ENCODE results near the gene LIG4. TPM values are rescaled to one million over a fixed set of nuclear protein-coding genes. Genes with fewer than 3 reads are reported as not detected.
"Not testable (repeated sequence)": the region's sequence is repeated elsewhere in the genome, so short reads cannot be mapped to it uniquely, and the experiment has no call there.

The LIG4 gene
- 10 to 100 TPM in 10 of 12 donors, 1 to 10 TPM in 1, not detected in 1; 9.0 to 18.2 (median 14.7) TPM for polyA plus RNA-seq (ENCODE audit: insufficient read length in 12 of 12)
- long read RNA-seq, donor 1, full-length matches to known transcripts: 8 of 8 reads
- long read RNA-seq, donor 1, partial matches to known transcripts: 0 of 8 reads
- long read RNA-seq, donor 1, other reads (novel, unspliced or antisense): 0 of 8 reads
- long read RNA-seq, donor 2, full-length matches to known transcripts: 5 of 5 reads
- long read RNA-seq, donor 2, partial matches to known transcripts: 0 of 5 reads
- long read RNA-seq, donor 2, other reads (novel, unspliced or antisense): 0 of 5 reads
- long read RNA-seq, donor 3, full-length matches to known transcripts: 4 of 9 reads
- long read RNA-seq, donor 3, partial matches to known transcripts: 5 of 9 reads
- long read RNA-seq, donor 3, other reads (novel, unspliced or antisense): 0 of 9 reads
- long read RNA-seq, donor 4, full-length matches to known transcripts: 1 of 1 reads
- long read RNA-seq, donor 4, partial matches to known transcripts: 0 of 1 reads
- long read RNA-seq, donor 4, other reads (novel, unspliced or antisense): 0 of 1 reads
- long read RNA-seq, donor 5, full-length matches to known transcripts: 9 of 9 reads
- long read RNA-seq, donor 5, partial matches to known transcripts: 0 of 9 reads
- long read RNA-seq, donor 5, other reads (novel, unspliced or antisense): 0 of 9 reads
- long read RNA-seq, donor 6, full-length matches to known transcripts: 2 of 2 reads
- long read RNA-seq, donor 6, partial matches to known transcripts: 0 of 2 reads
- long read RNA-seq, donor 6, other reads (novel, unspliced or antisense): 0 of 2 reads
- long read RNA-seq, donor 7: 0 reads
- long read RNA-seq, donor 8, full-length matches to known transcripts: 8 of 8 reads
- long read RNA-seq, donor 8, partial matches to known transcripts: 0 of 8 reads
- long read RNA-seq, donor 8, other reads (novel, unspliced or antisense): 0 of 8 reads
- long read RNA-seq, donor 9, full-length matches to known transcripts: 1 of 1 reads
- long read RNA-seq, donor 9, partial matches to known transcripts: 0 of 1 reads
- long read RNA-seq, donor 9, other reads (novel, unspliced or antisense): 0 of 1 reads
- long read RNA-seq, donor 10, full-length matches to known transcripts: 7 of 7 reads
- long read RNA-seq, donor 10, partial matches to known transcripts: 0 of 7 reads
- long read RNA-seq, donor 10, other reads (novel, unspliced or antisense): 0 of 7 reads
- long read RNA-seq, donor 11, full-length matches to known transcripts: 5 of 5 reads
- long read RNA-seq, donor 11, partial matches to known transcripts: 0 of 5 reads
- long read RNA-seq, donor 11, other reads (novel, unspliced or antisense): 0 of 5 reads

GRCh38 chr13:108215436-108215835, at the start of gene LIG4:
Gene LIG4, minus strand, starts transcription at chr13:108215536. Its CDS starts 4,268 bp downstream, at chr13:108211268.
- DNase-seq: peak; percentile 93

- DNase-seq: no peak
These were observed 48.5 kb upstream of the LIG4 start for GRCh38 chr13:108263621-108264355.

- no peak for DNase-seq
These were observed 41.9 kb upstream of the LIG4 start for GRCh38 chr13:108257248-108257647.

- no peak for DNase-seq
These were observed 33.8 kb upstream of the LIG4 start for GRCh38 chr13:108249150-108249549.

GRCh38 chr13:108230377-108230776, 15.0 kb upstream of the LIG4 start:
- DNase-seq: no peak

GRCh38 chr13:108227651-108228272, 12.4 kb upstream of the LIG4 start:
- DNase-seq: peak; percentile 45

GRCh38 chr13:108226184-108226583, 10.8 kb upstream of the LIG4 start:
- no peak for DNase-seq

GRCh38 chr13:108225440-108225839, 10.1 kb upstream of the LIG4 start:
- no peak for DNase-seq

GRCh38 chr13:108223687-108224503, 8.6 kb upstream of the LIG4 start:
- DNase-seq: no peak

- no peak for DNase-seq
These were observed 4.7 kb upstream of the LIG4 start for GRCh38 chr13:108220041-108220440.

GRCh38 chr13:108218044-108218974, 3.0 kb upstream of the LIG4 start, which contains the start of gene ABHD13:
Gene ABHD13, plus strand, starts transcription at chr13:108218392. Its CDS starts 10,827 bp downstream, at chr13:108229219.
- DNase-seq: peak; percentile 95

GRCh38 chr13:108217307-108218043, 2.1 kb upstream of the LIG4 start:
- not testable (repeated sequence) for DNase-seq

- no peak for DNase-seq
These were observed 680 bp downstream of the LIG4 start for GRCh38 chr13:108214441-108215271.

- no peak for DNase-seq
These were observed 1.4 kb downstream of the LIG4 start for GRCh38 chr13:108213946-108214345.

- DNase-seq: no peak
These were observed 2.5 kb downstream of the LIG4 start for GRCh38 chr13:108212886-108213285.

GRCh38 chr13:108210551-108210950, 4.8 kb downstream of the LIG4 start:
- DNase-seq: no peak
